Measurements from ENCODE around the gene GLRA1.

The GLRA1 gene

DNA sequence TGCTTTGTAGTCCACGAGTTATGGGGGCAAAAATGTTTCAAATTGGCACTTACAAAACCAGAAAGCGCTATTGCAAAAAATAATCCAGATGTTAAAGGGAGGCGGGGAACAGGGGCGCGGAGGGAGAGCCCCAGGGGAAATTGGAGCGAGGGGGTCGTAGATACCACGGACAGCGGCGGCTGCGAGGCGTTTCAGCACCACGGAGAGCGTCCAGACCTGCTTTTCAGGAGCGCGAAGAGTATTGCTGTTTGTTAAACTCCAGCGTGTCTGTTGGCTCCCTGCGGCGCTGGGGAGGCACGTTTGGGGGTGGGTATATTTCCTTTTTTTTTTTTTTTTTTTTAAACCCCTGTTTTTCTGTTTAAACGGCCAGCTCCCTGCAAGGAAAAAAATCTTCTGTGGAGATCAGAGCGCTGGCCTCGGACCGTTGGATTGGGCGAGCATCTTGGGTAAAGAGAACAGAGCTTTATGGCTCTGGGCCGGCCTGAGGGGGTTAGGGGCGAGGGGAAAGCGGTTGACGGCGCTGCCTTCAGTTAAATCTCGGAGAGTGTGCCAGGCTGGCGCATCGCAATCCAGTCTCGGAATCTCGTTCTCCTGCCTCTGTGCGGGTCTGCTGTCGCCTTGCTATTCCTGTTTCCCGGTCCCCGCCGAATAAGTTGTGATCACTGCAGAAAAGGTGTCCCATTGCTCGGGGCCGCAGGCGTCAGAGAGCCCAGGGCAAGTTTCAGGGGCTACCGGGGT, at the start of gene GLRA1:
GLRA1 (minus strand) TSS at position 288 of the 738 bp plus-strand sequence. CDS start 302 bp downstream, outside the sequence.
- peak; percentile 10 for DNase-seq

DNA sequence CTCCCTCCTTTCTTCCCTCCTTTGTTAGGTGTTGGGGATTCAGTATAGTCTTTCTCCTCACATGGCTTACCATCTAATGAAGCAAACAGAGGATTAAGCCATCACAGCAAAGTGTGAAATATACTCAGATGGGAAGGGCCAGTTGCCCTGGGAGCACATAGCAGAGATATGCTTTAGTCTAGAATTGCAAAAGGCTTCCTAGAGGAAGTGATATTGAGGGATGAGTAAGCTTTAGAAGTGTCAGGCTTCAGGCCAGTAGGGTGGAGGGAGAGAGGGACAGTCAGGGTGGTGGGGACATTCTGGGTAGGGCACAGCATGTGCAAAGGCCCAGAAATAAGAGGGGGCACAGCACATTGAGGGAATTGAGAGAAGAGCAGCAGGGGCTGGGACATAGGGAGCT, 46.2 kb upstream of the GLRA1 start:
- DNase-seq: no peak

DNA sequence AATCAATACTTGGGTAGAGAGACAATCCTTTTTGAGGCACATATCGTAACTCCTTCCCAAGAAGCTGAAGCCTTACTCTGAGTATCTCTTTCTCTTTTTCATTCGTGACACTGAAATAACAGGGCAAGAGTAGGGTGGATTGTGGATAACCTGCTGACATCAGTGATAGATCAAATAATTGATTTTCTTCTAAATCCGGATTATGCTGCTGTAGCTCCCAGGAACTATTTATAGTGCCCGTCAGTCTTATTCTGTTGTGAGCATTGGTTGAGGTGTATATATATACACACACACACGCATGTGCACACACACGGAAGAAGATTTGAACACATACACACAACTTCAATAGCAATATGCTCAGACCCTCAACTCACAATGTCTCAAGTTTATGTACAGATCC, 43.2 kb upstream of the GLRA1 start:
- no peak for DNase-seq

DNA sequence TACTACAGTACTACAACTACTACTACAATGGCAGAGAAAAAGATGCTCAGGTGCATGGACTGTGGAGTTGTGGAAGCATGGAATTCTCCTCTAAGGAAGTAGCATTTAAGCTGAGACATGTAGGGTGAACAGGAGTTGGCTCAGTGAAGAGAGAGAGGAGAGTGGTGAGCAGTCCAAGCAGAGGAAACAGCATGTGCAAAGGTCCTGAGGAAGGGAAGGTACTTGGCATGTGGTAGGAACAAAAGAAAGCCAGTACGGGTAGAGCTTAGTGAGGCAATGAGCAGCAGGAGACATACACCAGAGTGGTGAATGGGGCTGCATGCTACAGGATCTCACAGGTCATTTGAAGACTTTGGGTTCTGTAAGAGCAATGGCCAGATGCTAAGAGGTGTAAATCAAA, 41.4 kb upstream of the GLRA1 start:
- no peak for DNase-seq

DNA sequence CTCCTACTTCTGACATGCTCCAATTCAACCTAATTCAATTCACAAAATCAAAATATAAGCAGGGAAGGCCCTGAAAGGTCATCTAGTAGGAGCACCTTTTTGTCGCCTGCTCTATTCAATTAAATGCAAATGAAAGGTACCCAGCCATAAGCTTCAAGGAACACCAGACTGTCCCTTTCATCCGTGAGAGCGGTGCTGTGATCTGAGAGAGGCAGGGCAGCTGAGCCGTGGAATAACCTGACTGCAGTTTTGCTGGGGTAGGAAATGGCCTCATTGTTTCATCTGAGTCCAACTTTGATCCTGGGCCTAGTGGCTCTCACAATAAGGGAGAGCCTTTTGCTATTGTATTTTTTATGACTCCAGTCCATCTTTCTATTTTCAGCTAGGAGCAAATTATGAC, 39.8 kb upstream of the GLRA1 start:
- no peak for DNase-seq

DNA sequence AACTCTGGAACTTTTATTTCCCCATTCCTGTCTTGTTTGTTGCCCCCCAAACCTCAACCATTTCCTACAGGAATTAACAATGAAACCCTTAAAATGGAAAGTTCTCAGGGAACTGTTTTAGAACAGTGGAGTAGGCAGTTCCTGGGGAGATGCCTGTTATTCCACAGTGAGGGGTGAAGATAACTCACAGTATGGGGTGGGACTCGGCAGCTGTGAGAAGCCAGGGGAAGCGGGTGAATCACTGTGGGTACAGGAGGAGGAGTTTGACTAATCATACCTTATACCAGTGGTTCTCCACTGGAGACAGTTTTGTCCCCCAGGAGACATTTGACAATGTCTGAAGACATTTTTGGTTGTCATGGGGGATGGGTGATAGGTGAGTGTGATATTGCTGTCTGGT, 36.9 kb upstream of the GLRA1 start:
- no peak for DNase-seq

DNA sequence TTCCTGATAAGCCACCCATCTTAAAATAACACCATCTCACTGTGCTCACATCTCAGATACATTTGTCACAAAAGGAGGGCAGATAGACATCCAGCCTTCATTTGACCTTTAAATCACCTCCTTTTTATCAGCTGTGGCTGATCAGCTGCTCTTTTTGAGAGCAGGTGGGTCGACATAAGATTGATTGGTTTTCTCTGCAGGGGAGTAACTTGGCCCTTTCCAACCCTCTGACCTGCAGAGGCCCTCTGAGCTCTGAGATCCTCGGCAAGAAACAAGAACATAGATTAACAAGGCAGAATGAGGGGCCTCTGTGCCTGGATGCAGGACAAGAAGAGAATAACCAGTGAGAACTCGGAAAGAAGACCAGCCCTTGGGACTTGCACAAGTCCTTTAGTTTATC, 33.5 kb upstream of the GLRA1 start:
- DNase-seq: no peak

DNA sequence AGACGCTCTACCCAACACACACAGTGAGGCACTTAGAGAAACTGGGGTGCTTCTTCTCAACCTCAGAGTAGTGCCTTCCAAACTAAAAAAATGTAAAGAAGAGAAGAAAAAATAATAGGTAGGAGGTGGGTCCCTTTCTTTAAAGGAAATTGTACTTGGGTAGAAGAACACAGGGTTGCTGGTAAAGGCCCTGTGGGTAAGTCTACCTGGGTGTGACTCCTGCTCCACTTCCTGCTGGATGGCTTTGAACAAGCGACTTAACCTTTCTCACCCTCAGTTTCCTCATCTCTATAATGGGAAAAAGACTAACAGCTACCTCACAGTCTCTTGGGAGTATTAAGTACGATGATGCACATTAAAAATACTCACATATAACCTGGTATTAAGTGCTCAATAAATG, 32.1 kb upstream of the GLRA1 start:
- DNase-seq: no peak

DNA sequence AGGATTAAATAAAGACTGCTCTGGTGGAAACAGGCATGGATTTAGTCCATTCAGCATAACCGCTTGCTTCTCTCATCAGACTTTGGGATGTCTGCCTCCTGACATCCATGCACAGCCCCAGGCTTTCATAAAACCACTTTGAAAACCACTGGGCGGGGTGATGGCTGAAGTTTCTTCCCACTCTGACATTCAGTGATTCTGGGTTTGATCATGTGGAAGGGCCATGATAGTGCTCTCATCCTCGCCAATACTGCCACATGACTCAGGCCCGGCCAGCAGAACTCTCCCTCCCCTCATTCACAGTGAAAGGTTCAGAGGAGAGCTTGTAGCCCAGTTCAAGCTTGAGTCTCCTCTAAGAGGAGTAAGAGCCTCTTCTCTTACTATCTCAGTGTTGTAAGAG, 29.6 kb upstream of the GLRA1 start:
- no peak for DNase-seq

DNA sequence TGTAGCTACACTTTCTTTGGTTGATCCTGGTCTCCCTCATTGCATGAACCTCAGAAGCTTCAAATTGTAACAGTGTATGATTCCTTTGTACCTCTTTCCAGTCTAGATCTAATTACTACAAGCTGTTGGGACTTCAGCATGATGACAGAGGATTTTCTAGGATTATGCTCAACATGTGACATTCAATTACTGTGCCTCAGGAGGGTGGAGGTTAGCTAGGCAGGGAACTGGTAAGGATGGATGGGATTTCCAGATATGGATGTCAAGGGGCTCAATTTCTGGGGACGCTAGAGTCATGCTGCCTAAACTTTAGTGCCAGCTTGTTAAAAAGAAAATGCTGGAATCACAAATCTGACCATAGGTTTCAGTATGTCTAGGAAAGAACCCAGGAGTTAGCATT, 29.2 kb upstream of the GLRA1 start:
- DNase-seq: no peak

DNA sequence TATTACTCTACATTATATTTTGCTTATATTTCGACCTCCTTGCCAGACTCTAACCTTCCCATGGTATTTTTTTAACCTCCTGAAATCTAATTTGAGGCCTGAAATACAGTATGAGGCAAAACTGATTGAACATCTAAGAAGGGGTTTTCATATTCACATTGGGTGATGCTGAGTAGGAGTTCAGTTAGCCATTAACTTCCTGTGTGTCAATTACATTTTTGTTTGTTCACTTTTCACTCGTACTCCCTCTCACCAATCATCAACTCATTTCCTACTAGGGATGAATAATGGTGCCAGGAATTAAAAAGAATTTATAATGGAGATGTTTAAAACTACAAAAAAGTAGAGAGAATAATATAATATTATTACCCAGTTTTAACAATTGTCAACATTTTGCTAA, 27.6 kb upstream of the GLRA1 start:
- no peak for DNase-seq

DNA sequence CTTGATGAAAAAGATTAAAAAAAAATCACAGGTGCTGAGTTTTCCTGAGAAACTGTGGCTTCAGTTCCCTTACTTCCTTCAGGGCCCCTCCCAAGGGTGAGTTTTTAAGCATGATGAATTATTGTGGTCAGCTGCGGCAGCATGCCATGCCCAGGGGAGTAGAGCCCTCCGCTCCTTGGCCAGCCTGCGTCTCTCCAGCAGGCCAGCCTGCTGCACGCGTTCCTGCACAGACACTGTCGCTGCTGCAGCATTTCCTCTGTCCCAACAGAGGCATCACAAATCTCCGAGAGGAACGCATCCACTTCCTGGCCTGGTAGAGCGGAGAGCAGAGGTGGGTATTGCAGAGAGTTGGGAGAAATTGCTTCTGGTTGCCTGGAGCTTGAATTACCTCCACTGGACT, 26.1 kb upstream of the GLRA1 start:
- no peak for DNase-seq

DNA sequence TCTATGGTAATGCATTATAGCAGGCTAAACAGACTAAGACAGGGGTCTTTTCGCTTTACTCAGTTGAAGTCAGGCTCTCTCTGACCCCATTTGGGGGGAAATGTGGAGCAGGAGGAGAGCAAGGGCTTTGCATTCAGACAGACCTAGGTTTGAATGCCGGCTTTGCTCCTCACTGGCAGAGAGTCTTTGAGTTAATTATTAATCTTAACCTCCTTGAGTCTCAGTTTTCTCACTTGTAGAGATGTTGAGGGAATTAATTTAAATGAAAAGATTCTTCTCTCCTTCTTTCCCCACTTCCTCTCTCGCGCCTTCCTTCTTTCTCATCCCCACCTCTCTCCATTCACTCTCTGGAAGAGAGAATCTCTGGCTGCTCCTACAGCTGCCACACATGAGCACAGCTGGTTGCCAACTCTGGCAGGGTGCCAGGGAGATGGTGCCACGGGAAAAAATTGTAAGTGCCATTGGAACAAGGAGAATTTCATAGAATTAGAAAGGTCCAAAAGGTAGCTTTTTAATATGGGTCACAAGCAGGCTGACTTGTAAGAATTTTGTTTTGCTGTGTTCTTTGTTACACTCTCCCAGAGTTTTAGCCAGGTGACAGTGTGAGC, 25.2 kb upstream of the GLRA1 start:
- DNase-seq: no peak

DNA sequence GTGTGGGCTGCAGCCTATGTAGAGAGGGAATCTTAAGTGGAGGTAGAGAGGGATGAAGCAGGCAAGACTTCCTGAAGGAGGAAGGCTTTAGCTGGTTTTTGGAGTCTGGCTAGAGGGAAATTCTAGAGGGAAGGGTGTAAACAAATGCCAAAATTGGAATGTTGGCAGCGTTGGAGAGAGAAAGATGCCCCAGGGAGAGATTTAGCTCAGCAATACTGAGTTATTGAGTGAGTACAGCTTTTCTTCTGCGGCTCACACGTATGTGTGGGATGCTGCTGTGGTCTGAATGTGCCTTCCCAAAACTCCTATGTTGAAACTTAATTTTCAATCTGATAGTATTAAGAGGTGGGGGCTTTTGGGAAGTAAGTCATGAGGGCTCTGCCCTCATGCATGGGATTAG, 24.5 kb upstream of the GLRA1 start:
- DNase-seq: no peak

DNA sequence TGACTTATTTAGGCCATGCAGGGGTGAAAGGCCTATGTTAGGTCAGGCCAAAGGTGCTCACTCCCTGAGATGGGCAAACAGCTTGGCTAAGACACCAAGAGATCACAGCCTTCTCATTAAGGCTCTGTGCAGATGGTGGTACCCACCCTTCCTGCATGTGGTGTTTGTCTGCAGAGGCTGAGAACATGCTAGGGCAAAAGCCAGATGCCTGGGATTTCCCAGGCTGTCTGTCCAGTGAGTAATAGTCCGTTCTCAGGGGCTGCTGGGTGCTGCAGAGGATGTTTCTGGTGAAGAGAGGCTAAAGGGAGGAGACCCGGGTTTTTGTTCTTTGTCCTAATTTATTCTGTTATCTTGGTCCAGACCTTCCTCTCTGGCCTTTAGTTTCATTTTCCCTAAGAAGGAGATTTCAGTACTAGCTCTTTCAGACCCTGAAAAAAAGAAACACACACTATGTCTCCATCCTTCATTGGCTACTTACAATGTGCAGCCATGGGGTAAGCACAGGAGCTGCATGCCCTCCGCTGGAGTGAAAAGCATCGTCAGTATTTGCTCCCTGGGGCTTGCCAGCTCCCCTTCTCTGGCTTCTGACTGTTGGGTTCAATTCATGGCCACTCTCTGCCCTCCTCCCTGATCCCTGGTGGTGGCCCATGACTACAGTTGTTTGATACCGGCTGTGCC, 23.4 kb upstream of the GLRA1 start:
- DNase-seq: no peak

DNA sequence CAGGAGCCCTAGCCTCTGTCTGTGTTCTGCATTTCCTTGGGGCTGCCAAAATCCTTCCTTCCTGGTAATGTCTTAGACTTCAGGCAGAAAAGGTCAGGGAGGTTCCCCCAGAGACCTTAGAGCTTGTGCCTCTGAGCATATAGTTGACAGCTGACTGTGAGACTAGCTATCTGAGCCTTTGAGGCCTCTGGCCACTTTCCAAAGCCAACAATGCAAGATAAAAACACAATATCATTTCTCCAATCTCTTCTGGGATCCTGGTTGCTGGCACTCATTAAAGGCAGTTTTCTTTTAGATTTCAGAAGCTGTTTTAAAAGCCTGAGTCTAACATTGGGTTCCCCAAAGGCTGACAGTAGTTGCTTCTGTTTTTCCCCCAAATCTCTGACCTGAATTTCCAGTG, 13.2 kb upstream of the GLRA1 start:
- no peak for DNase-seq

DNA sequence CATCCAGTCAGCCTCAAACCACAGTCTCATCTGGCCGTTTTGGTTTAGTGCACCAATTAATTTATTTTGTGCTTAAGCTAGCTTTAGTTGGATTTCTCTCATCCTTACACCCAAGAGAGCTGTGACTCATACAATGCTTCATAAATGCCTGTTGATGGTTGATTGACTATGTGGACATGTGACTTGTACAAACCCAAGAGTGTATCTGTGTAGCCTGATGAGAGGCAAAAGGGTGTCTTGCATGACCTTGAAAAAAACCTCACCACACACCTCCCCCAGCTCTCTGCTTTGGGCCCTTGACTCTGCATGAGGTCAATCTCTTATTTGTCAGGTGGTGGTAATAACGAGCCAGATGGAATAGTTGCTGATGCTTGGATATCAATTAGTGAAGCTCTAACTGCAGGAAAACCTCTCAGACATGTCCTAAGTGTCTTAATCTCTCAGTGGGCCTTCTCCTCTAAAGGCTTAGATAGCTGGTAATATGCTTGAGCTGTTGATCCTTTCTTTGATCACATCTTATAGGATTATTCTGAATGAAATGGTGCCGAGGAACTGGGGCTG, 10.6 kb upstream of the GLRA1 start:
- no peak for DNase-seq

DNA sequence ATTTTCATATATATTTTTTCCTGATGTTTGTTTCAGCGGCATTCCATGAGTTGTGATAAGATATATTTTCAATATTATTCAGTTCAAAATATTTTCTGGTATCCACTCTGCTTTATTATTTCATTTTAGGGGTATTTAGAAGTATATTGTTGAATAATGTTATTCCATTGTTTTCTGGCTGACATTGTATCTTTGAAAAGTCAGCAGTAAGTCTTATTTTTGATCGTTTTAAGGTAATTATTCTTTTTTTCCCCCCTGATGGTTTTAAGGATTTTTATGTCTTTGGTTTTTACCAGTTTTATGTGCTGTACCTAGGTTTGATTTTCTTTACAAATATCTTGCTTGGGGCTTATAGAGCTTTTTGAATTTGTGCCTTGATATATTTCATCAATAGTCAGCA, 6.6 kb upstream of the GLRA1 start:
- DNase-seq: no peak

DNA sequence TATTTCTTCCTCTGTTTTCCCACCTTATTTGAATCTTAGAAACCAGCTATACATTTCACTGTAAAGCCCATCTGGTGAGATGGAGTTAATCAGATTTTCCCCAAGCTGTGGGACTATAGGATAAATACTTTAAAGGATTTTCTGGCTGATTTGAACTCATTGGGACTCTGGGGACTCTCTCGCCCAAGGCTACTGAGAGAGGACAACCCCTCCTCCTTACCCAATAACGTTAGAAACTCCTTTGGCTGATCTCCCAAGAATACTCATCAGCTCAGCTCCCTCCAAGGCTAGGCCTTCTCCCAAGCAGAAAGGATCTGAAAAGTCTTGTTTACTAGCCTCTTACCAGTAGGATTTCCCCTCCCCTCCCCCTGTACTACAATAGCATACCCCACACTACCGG, 1.5 kb upstream of the GLRA1 start:
- no peak for DNase-seq

DNA sequence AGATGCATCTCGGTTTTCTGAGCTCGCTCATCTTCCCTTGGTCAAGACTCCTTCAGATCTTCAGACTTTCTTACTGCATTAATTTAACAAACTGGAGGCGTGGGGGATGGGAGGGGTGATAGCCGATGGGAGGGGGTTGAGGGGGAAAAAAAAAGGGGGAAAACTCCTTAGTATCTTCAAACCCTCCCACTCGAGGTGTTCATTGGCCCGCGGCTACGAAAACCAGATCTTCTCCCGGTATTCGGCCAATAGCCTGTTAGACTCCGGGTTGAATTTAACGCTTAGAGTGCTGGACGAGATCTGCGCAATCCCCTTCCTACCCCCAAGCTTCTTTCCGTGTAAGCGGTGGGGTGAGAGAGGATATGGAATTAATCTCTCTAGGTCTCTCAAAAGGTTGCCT, 689 bp upstream of the GLRA1 start:
- no peak for DNase-seq

DNA sequence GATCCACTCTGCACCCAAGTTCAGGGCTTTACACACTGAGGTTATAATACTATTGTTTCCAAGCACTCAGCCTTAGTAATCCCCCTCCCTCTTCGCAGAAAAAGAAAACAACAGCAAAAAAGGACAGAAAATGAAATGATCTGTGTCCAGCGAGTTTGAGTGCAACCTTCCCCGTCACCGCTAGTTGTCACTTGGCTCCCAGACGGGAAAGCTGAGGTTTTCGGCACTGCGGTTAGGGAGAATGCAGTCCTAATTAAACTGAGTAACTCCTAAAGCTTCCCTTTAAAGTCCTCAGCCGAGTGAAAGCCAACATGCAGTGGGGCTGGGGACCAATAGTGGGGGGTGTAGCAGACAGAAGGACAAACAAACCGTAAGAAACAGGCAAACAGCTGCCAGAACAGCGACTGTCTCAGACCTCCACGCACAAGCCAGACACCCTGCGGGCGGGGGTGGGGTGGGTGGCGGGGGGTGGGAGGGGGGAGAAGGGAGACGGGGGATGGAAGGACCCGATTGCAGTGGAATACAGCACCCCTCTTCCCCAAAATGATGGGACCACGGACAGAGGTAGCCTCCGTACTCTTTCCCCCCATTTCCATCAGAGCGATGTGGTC, 680 bp downstream of the GLRA1 start:
- DNase-seq: peak; percentile 44

DNA sequence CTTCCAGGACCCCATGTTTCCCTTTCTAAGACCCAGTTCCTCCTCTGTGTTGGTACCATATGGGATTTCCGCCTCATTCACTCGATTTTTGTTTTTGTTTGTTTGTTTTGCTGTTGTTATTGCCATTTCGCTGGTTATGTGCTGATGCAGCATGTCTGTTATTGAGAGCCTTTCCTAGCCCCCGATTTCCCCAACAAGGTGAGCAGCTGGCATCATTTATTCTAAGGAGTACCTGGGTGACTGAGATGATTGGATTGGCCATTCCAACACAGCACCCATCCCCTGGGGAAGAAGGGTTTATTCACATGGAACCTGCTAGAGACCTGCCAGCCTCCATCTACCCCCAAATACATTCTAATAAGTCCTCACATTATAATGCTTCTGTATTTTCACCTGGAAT, 2.7 kb downstream of the GLRA1 start:
- no peak for DNase-seq

DNA sequence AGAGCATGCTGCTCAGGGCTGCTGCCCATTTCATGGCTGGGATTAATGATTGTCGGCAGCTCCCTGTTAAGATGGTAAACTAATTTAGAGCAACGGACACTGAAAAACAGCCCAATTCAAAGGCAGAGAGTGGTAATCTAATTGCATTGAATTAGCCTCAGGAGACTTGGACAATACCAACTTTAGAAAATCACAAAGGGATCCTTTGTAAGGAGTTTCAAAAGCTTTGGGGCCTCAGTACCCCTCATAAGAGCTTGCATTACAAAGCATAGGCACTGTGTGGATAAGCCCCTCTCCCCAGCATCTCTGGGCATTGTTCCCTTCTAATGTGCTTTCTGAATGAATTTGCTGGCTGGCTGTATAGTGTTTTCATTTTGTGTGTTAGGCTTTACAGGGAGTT, 6.7 kb downstream of the GLRA1 start:
- DNase-seq: no peak

DNA sequence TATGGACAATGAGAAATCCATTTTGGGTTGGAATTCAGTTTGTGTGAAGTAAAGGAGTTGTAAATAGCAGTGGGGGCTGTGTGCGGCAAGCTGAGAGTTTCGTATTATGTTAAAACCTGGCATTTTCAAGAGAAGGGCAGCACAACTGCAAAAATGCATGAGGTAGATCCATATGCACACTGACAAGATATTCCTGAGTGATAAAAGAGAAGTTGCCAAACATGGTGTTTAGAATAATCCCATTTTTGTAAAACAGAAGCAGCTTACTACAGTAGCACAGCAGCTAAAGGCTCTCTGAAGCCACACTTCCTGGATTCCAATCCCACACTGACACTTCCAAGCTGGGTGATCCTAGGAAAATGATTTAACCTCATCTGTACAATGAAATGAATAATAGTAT, 11.2 kb downstream of the GLRA1 start:
- DNase-seq: no peak

Data from NCI-H774 (cell line).